ENCODE results near the gene SUPT20HL1.
"Not testable (repeated sequence)": the region's sequence is repeated elsewhere in the genome, so short reads cannot be mapped to it uniquely, and the experiment has no call there.

The SUPT20HL1 gene

GRCh38 chrX:24371391-24371972 is 11.0 kb downstream of the SUPT20HL1 start:
- H3K4me3 ChIP-seq = no peak overlapping the region
- peaks cover 14% of the 10 kb centered on the region for H3K27me3 ChIP-seq (ENCODE audit: low read depth)
- DNase-seq (ENCODE audit: low spot score in 2 of 2) = peak; percentile 78 to 89
- H3K4me1 ChIP-seq = peaks cover 14% of the 10 kb centered on the region
- no peaks in the 10 kb centered on the region for H3K9me3 ChIP-seq
- no peaks in the 10 kb centered on the region for H3K36me3 ChIP-seq (replicated peaks)
- in situ Hi-C loops (cut with MboI; ENCODE audit: low sequenced_read_pairs) = no loop called here

- Histone ChIP-seq H3K27me3 (ENCODE audit: low read depth) (peaks cover 14% of the 10 kb centered on the region), H3K4me1 (peaks cover 20% of the 10 kb centered on the region), H3K9me3 (no peaks in the 10 kb centered on the region), H3K36me3 (replicated peaks) (no peaks in the 10 kb centered on the region), H3K4me3 (no peak overlapping the region)
- DNase-seq (ENCODE audit: low spot score in 2 of 2) = peak; percentile 49 to 92
- in situ Hi-C loops (cut with MboI; ENCODE audit: low sequenced_read_pairs) = no loop called here
Observed at GRCh38 chrX:24372021-24372763, 11.8 kb downstream of the SUPT20HL1 start.

GRCh38 chrX:24375600-24376131 is 15.2 kb downstream of the SUPT20HL1 start:
- Histone ChIP-seq H3K36me3 (replicated peaks) (no peaks in the 10 kb centered on the region), H3K4me1 (peaks cover 34% of the 10 kb centered on the region), H3K4me3 (no peak overlapping the region), H3K27me3 (ENCODE audit: low read depth) (peaks cover 8% of the 10 kb centered on the region), H3K9me3 (no peaks in the 10 kb centered on the region)
- in situ Hi-C loops (cut with MboI; ENCODE audit: low sequenced_read_pairs) = no loop called here
- DNase-seq (ENCODE audit: low spot score in 2 of 2) = no peak

- no peak overlapping the region for H3K4me3 ChIP-seq
- in situ Hi-C loops (cut with MboI; ENCODE audit: low sequenced_read_pairs) = no loop called here
Observed at GRCh38 chrX:24376403-24376802, 16.0 kb downstream of the SUPT20HL1 start.

GRCh38 chrX:24377195-24377594 is 16.8 kb downstream of the SUPT20HL1 start:
- Histone ChIP-seq H3K4me3 (no peak overlapping the region), H3K36me3 (replicated peaks) (no peaks in the 10 kb centered on the region), H3K4me1 (peaks cover 26% of the 10 kb centered on the region), H3K27me3 (ENCODE audit: low read depth) (peaks cover 8% of the 10 kb centered on the region), H3K9me3 (no peaks in the 10 kb centered on the region)
- in situ Hi-C loops (cut with MboI; ENCODE audit: low sequenced_read_pairs) = no loop called here
- peak; percentile 17 to 84 for DNase-seq (ENCODE audit: low spot score in 2 of 2)

More at GRCh38 chrX:24376403-24376802, 16.0 kb downstream of the SUPT20HL1 start:
- Histone ChIP-seq H3K36me3 (replicated peaks) (no peaks in the 10 kb centered on the region), H3K4me1 (peaks cover 34% of the 10 kb centered on the region), H3K27me3 (ENCODE audit: low read depth) (peaks cover 8% of the 10 kb centered on the region), H3K9me3 (no peaks in the 10 kb centered on the region)
- peak in 1 of 2 experiments; percentile 22 for DNase-seq (ENCODE audit: low spot score in 2 of 2)

GRCh38 chrX:24377911-24378468 is 17.6 kb downstream of the SUPT20HL1 start:
- Histone ChIP-seq H3K4me1 (peaks cover 20% of the 10 kb centered on the region), H3K27me3 (ENCODE audit: low read depth) (peaks cover 10% of the 10 kb centered on the region), H3K36me3 (replicated peaks) (no peaks in the 10 kb centered on the region), H3K9me3 (no peaks in the 10 kb centered on the region), H3K4me3 (no peak overlapping the region)
- DNase-seq (ENCODE audit: low spot score in 2 of 2) = peak; percentile 59 to 90
- in situ Hi-C loops (cut with MboI; ENCODE audit: low sequenced_read_pairs) = no loop called here

- DNase-seq (ENCODE audit: low spot score in 2 of 2) = no peak
- Histone ChIP-seq H3K9me3 (no peaks in the 10 kb centered on the region), H3K27me3 (ENCODE audit: low read depth) (peaks cover 17% of the 10 kb centered on the region)
Observed at GRCh38 chrX:24378706-24379105, 18.3 kb downstream of the SUPT20HL1 start.

GRCh38 chrX:24380262-24381187 is 20.1 kb downstream of the SUPT20HL1 start:
- Histone ChIP-seq H3K4me1 (peaks cover 27% of the 10 kb centered on the region), H3K27me3 (ENCODE audit: low read depth) (peaks cover 34% of the 10 kb centered on the region), H3K36me3 (replicated peaks) (no peaks in the 10 kb centered on the region), H3K9me3 (no peaks in the 10 kb centered on the region), H3K4me3 (no peak overlapping the region)
- no peak for DNase-seq (ENCODE audit: low spot score in 2 of 2)
- in situ Hi-C loops (cut with MboI; ENCODE audit: low sequenced_read_pairs) = no loop called here

More at GRCh38 chrX:24378706-24379105, 18.3 kb downstream of the SUPT20HL1 start:
- Histone ChIP-seq H3K36me3 (replicated peaks) (no peaks in the 10 kb centered on the region), H3K4me3 (no peak overlapping the region), H3K4me1 (peaks cover 20% of the 10 kb centered on the region)
- in situ Hi-C loops (cut with MboI; ENCODE audit: low sequenced_read_pairs) = no loop called here

- H3K4me3 ChIP-seq; H3K9me3 ChIP-seq; DNase-seq (ENCODE audit: low spot score in 2 of 2); in situ Hi-C loops (cut with MboI; ENCODE audit: low sequenced_read_pairs); H3K36me3 ChIP-seq (replicated peaks): not testable (repeated sequence)
- peaks cover 19% of the 10 kb centered on the region for H3K4me1 ChIP-seq
- peaks cover 37% of the 10 kb centered on the region for H3K27me3 ChIP-seq (ENCODE audit: low read depth)
Observed at GRCh38 chrX:24382315-24382714, 21.9 kb downstream of the SUPT20HL1 start.

- no peak for DNase-seq (ENCODE audit: low spot score in 2 of 2)
- H3K4me3 ChIP-seq = no peak overlapping the region
- H3K27me3 ChIP-seq (ENCODE audit: low read depth) = peaks cover 51% of the 10 kb centered on the region
- H3K36me3 ChIP-seq (replicated peaks) = no peaks in the 10 kb centered on the region
- H3K9me3 ChIP-seq = no peaks in the 10 kb centered on the region
- H3K4me1 ChIP-seq = peaks cover 7% of the 10 kb centered on the region
- in situ Hi-C loops (cut with MboI; ENCODE audit: low sequenced_read_pairs) = no loop called here
Observed at GRCh38 chrX:24387724-24388123, 27.3 kb downstream of the SUPT20HL1 start.

GRCh38 chrX:24391389-24391788 is 30.9 kb downstream of the SUPT20HL1 start:
- Histone ChIP-seq H3K4me3 (no peak overlapping the region), H3K9me3 (no peaks in the 10 kb centered on the region), H3K4me1 (no peaks in the 10 kb centered on the region), H3K36me3 (replicated peaks) (no peaks in the 10 kb centered on the region), H3K27me3 (ENCODE audit: low read depth) (peaks cover 45% of the 10 kb centered on the region)
- in situ Hi-C loops (cut with MboI; ENCODE audit: low sequenced_read_pairs) = no loop called here
- DNase-seq (ENCODE audit: low spot score in 2 of 2) = no peak

GRCh38 chrX:24391843-24392242 is 31.4 kb downstream of the SUPT20HL1 start:
- Histone ChIP-seq H3K36me3 (replicated peaks) (no peaks in the 10 kb centered on the region), H3K27me3 (ENCODE audit: low read depth) (peaks cover 45% of the 10 kb centered on the region), H3K4me3 (no peak overlapping the region), H3K4me1 (no peaks in the 10 kb centered on the region), H3K9me3 (no peaks in the 10 kb centered on the region)
- DNase-seq (ENCODE audit: low spot score in 2 of 2) = no peak
- in situ Hi-C loops (cut with MboI; ENCODE audit: low sequenced_read_pairs) = no loop called here

- Histone ChIP-seq H3K4me1 (no peaks in the 10 kb centered on the region), H3K36me3 (replicated peaks) (no peaks in the 10 kb centered on the region), H3K4me3 (no peak overlapping the region), H3K27me3 (ENCODE audit: low read depth) (peaks cover 45% of the 10 kb centered on the region), H3K9me3 (no peaks in the 10 kb centered on the region)
- DNase-seq (ENCODE audit: low spot score in 2 of 2) = no peak
- in situ Hi-C loops (cut with MboI; ENCODE audit: low sequenced_read_pairs) = no loop called here
Observed at GRCh38 chrX:24392709-24393108, 32.3 kb downstream of the SUPT20HL1 start.

Measured in HAP-1 (cell line).